GM18873 (cell line): ENCODE data around the gene DNAJC19.

Experiments
- ATAC-seq: cut with Tn5 transposase; IDR thresholded peaks from one replicate; pipeline ENCODE4 v1.9.1; 2021; ENCODE audit warnings: mild to moderate bottlenecking, moderate library complexity, moderate number of reproducible peaks; ENCODE audit not compliant: unreplicated experiment, low FRiP score

The DNAJC19 gene

GRCh38 chr3:180962530-180962929 lies 27.0 kb downstream of the DNAJC19 start:
- no peak for ATAC-seq

DNA sequence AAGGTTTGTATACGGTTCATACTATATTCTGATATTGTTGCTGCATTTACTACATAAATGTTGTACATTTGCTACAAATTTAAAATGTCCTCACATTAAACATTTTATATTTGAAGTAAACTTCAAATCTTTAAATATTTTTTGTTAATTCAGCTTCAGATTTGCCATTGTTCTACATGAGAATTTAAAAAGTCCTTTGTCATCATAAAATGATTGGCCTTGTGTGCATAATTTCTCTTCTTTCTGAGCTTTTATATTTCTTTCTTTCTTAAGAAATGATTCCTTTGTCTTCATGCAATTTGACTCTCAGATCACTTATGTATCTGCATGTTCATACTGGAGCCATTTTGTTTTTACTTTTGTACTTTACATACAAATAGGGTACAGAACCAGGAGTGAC lies 28.0 kb downstream of the DNAJC19 start:
- ATAC-seq: no peak

DNA sequence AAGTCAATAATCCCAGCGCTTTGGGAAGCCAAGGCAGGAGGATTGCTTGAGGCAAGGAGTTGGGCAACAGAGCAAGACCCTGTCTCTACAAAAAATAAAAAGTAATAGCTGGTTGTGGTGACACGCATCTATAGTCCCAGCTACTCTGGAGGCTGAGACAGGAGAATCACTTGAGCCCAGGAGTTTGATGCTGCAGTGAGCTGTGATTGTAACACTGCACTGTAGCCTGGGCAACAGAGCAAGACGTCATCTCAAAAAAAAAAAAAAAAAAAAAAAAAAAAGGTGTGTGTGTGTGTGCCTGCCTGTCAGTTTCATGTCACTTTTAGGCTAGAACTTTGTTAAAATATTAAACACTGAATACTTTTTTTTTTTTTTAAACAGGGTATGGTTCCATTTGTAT lies 28.4 kb downstream of the DNAJC19 start:
- no peak for ATAC-seq

DNA sequence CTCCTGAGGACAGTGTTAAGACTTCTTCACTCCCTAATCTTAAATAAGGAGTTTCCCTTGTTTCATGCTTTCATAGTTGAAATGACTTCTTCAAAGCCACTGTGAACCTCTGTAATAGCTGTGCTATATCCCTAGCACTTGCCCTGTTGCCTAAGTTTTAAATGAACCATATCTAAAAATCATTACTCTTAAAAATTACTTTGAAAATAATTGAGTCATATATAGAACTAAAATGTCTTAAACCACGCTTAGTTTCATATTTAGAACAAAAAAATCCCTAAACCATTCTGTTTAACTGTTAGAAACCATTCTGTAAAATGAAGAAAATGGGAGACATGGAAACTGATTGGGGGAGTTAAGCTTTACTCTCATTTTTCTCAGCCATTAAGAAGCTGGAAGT lies 29.8 kb downstream of the DNAJC19 start:
- ATAC-seq: no peak

DNA sequence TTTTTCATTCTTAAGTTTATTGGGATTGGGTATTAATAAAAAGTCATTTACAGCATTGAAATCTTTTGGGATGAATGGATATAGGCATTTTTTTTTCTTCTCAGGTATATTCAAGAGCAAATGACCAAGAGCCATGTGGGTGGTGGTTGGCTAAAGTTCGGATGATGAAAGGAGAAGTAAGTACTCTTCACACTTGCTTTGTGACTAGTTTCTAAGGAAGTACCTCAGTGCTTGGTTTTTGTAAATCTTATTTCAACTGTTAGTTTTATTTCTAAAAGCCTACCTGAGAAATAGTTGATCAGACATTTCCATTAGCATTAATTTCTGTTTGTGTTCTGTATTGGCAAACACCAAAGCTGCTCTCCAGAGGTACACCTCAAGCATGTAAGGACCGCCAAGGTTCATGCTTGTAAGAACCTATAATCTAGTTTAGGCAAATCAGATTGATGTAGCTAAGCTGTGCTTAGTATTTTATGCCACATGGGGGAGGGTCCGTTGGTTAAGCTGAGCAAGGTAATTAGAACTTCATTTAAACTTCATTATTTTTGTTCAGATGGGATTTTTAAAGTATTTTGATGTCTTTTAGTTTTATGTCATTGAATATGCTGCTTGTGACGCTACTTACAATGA lies 41.7 kb downstream of the DNAJC19 start:
- ATAC-seq: no peak

- no peak for ATAC-seq
Measured at GRCh38 chr3:180940826-180941225, 48.7 kb downstream of the DNAJC19 start.

GRCh38 chr3:180934638-180935037 lies 54.9 kb downstream of the DNAJC19 start:
- ATAC-seq: no peak
